ENCODE results near the gene TBC1D20. TPM values are rescaled to one million over a fixed set of nuclear protein-coding genes. Genes with fewer than 3 reads are reported as not detected.
A peak's percentile ranks its signal among the peaks of the same experiment; 100 is the strongest.

Gene TBC1D20
- total RNA-seq, 1 experiment from 2014 or later: 32.3 TPM

DNA sequence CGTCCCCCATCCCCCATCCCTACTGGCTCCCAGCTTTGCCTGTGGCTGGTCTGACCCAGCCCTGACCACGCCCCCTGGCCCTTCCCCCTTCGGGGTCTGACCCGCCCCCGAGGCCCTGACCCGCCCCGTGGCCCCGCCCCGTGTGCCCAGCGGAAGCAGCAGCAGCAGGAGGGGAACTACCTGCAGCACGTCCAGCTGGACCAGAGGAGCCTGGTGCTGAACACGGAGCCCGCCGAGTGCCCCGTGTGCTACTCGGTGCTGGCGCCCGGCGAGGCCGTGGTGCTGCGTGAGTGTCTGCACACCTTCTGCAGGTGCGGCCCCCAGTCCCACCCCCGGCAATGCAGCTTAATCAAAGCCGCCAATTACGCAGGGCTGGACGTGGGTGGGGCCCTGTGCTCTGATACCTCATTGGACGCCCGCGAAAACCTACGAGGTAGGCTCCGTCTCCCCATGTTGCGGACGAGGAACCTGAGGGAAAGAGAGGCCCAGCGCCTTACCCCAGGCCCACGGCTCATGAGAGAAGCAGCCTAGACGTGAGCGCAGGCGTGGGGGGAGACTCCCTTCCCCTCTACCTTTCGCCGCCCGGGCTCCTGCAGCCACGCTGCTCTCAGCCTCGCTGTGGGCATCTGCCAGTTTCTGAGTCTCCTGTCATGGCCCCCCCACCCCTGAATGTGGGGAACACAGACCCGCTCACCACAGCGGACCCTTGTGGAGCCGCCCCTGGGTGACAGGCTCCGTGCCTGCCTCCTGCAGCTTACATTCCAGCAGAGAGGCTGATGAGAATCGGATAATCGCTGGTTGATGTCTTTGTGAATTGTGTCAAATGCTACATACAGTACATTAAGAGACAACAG is 41.4 kb downstream of the TBC1D20 start:
- CTCF ChIA-PET: no interaction called here

DNA sequence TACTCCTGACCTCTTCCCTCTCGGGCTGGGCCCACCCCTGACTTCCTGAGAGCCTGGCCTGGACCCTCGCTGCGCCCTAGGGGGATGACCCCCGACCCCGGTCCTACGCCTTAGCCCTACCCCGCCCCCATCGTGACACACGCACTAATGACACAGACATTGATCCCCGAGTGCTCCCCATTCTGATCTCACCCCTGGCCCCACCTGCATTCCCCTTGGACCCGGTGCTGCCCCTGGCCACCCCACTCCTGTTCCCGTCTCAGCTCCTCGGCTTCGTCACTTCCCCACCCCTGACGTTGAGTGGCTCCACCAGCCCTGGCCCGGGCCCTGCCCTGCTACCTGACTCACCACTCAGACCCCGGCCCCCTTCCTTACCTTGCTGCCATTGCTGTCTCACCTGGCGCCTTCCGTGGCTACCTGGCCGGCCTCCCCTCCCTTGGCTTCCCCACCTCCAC is 42.1 kb downstream of the TBC1D20 start:
- ChIA-PET RAD21 (ENCODE audit: low non-redundant PET in 1 of 2, low total read pairs in 2 of 2, uncharacterized antibody in 2 of 2, unreplicated experiment in 2 of 2) (no interaction called here), CTCF (no interaction called here), POLR2A (no interaction called here)
- intact Hi-C loops (cut with micrococcal nuclease): no loop called here
- Histone ChIP-seq H3K79me2 (ENCODE audit: insufficient read depth, low read length) (no peaks in the 10 kb centered on the region), H3K4me3 (replicated peaks in 1 of 2; ENCODE audit: low read depth in 1 of 2, low read length in 2 of 2) (no peak overlapping the region), H3K27me3 (ENCODE audit: insufficient read depth, low read length) (no peaks in the 10 kb centered on the region), H3K4me1 (ENCODE audit: control insufficient read depth in 1 of 2, insufficient read depth in 2 of 2, low read length in 2 of 2) (peaks cover 13 to 36% of the 10 kb centered on the region in 2 experiments), H3K36me3 (ENCODE audit: control insufficient read depth in 1 of 2, insufficient read depth in 2 of 2, low read length in 2 of 2) (peaks cover 8 to 14% of the 10 kb centered on the region in 2 experiments; a peak in 2 of 4 replicates), H2AFZ (ENCODE audit: low read depth, low read length, poor library complexity, severe bottlenecking) (no peak overlapping the region), H3K27ac (ENCODE audit: low read depth, low read length) (peak overlapping the region; percentile 66; the same call in 1 of the 2 replicates), H3K4me2 (ENCODE audit: low read length) (peak overlapping the region; percentile 73), H3K9me3 (ENCODE audit: control insufficient read depth in 1 of 2, insufficient read depth in 1 of 2, low read depth in 1 of 2, low read length in 2 of 2) (no peaks in the 10 kb centered on the region), H3K9me2 (ENCODE audit: insufficient read depth) (no peaks in the 10 kb centered on the region), H3K9ac (ENCODE audit: low read length) (peak overlapping the region; percentile 60; the same call in 1 of the 2 replicates), H4K20me1 (ENCODE audit: insufficient read depth) (no peaks in the 10 kb centered on the region)
- ATAC-seq (peak; percentile 9), DNase-seq (ENCODE audit: low read depth, low spot score) (no peak)
- no TSS peak for BruUV-seq (replicated peaks)
- no peak for TF ChIP-seq RAD21 (IDR thresholded peaks at IDR 0.05; ENCODE audit: low read depth)
- TF ChIP-seq, protein P1, sequence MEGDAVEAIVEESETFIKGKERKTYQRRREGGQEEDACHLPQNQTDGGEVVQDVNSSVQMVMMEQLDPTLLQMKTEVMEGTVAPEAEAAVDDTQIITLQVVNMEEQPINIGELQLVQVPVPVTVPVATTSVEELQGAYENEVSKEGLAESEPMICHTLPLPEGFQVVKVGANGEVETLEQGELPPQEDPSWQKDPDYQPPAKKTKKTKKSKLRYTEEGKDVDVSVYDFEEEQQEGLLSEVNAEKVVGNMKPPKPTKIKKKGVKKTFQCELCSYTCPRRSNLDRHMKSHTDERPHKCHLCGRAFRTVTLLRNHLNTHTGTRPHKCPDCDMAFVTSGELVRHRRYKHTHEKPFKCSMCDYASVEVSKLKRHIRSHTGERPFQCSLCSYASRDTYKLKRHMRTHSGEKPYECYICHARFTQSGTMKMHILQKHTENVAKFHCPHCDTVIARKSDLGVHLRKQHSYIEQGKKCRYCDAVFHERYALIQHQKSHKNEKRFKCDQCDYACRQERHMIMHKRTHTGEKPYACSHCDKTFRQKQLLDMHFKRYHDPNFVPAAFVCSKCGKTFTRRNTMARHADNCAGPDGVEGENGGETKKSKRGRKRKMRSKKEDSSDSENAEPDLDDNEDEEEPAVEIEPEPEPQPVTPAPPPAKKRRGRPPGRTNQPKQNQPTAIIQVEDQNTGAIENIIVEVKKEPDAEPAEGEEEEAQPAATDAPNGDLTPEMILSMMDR (IDR thresholded peaks at IDR 0.05 in 2 of 3, conservative IDR thresholded peaks at IDR 0.05 in 1 of 3; ENCODE audit: borderline replicate concordance in 1 of 3, insufficient read depth in 1 of 3, low read depth in 2 of 3, low read length in 2 of 3): no peak
- TF ChIP-seq SRF (IDR thresholded peaks at IDR 0.05; ENCODE audit: low read depth): no peak
- no peak for TF ChIP-seq CEBPB (IDR thresholded peaks at IDR 0.05; ENCODE audit: low read depth)
- no peak for TF ChIP-seq ZNF274 (IDR thresholded peaks at IDR 0.05; ENCODE audit: low read depth, low read length)
- TF ChIP-seq, protein P2, sequence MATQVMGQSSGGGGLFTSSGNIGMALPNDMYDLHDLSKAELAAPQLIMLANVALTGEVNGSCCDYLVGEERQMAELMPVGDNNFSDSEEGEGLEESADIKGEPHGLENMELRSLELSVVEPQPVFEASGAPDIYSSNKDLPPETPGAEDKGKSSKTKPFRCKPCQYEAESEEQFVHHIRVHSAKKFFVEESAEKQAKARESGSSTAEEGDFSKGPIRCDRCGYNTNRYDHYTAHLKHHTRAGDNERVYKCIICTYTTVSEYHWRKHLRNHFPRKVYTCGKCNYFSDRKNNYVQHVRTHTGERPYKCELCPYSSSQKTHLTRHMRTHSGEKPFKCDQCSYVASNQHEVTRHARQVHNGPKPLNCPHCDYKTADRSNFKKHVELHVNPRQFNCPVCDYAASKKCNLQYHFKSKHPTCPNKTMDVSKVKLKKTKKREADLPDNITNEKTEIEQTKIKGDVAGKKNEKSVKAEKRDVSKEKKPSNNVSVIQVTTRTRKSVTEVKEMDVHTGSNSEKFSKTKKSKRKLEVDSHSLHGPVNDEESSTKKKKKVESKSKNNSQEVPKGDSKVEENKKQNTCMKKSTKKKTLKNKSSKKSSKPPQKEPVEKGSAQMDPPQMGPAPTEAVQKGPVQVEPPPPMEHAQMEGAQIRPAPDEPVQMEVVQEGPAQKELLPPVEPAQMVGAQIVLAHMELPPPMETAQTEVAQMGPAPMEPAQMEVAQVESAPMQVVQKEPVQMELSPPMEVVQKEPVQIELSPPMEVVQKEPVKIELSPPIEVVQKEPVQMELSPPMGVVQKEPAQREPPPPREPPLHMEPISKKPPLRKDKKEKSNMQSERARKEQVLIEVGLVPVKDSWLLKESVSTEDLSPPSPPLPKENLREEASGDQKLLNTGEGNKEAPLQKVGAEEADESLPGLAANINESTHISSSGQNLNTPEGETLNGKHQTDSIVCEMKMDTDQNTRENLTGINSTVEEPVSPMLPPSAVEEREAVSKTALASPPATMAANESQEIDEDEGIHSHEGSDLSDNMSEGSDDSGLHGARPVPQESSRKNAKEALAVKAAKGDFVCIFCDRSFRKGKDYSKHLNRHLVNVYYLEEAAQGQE (IDR thresholded peaks at IDR 0.05; ENCODE audit: low read depth): no peak
- TF ChIP-seq EZH2 (IDR thresholded peaks at IDR 0.05): no peak

More for the DNA sequence above, 41.4 kb downstream of the TBC1D20 start:
- peak; percentile 57 for ATAC-seq
- no peak for DNase-seq (ENCODE audit: low read depth, low spot score)
- no peak overlapping the region for H3K9ac ChIP-seq (ENCODE audit: low read length)
- ChIA-PET RAD21 (ENCODE audit: low non-redundant PET in 1 of 2, low total read pairs in 2 of 2, uncharacterized antibody in 2 of 2, unreplicated experiment in 2 of 2) (interaction anchor here in 1 of 2 experiments (0.7 kb wide), 1 partner anchor 47 kb away, joined by 3 read pairs; no protein-coding TSS in a partner anchor), POLR2A (interaction anchor here (0.6 kb wide), 1 partner anchor 148 kb away, joined by 3 read pairs; no protein-coding TSS in a partner anchor)
- peak; percentile 49 for TF ChIP-seq TCF7L2 (IDR thresholded peaks at IDR 0.05; ENCODE audit: borderline replicate concordance, extremely low read depth, insufficient read depth, insufficient read length)
- TF ChIP-seq JUND (IDR thresholded peaks at IDR 0.05): no peak
- peak; percentile 36 for TF ChIP-seq POLR2A (IDR thresholded peaks at IDR 0.05; ENCODE audit: borderline replicate concordance, extremely low read depth, insufficient read depth, insufficient read length)
- TF ChIP-seq ZNF274 (IDR thresholded peaks at IDR 0.05; ENCODE audit: low read depth, low read length): no peak
- H3K4me3 ChIP-seq (replicated peaks in 1 of 2; ENCODE audit: low read depth in 1 of 2, low read length in 2 of 2): no peak overlapping the region
- H3K4me2 ChIP-seq (ENCODE audit: low read length): no peak overlapping the region
- H3K9me2 ChIP-seq (ENCODE audit: insufficient read depth): no peaks in the 10 kb centered on the region
- no peaks in the 10 kb centered on the region for H3K9me3 ChIP-seq (ENCODE audit: control insufficient read depth in 1 of 2, insufficient read depth in 1 of 2, low read depth in 1 of 2, low read length in 2 of 2)
- no TSS peak for BruUV-seq (replicated peaks)
- no peaks in the 10 kb centered on the region for H3K27me3 ChIP-seq (ENCODE audit: insufficient read depth, low read length)
- peaks cover 6 to 17% of the 10 kb centered on the region in 2 experiments; a peak in 2 of 4 replicates for H3K36me3 ChIP-seq (ENCODE audit: control insufficient read depth in 1 of 2, insufficient read depth in 2 of 2, low read length in 2 of 2)
- no peaks in the 10 kb centered on the region for H3K79me2 ChIP-seq (ENCODE audit: insufficient read depth, low read length)
- H3K4me1 ChIP-seq (ENCODE audit: control insufficient read depth in 1 of 2, insufficient read depth in 2 of 2, low read length in 2 of 2): peaks cover 13 to 36% of the 10 kb centered on the region in 2 experiments
- no peak overlapping the region; the same call in 1 of the 2 replicates for H3K27ac ChIP-seq (ENCODE audit: low read depth, low read length)
- no peak overlapping the region for H2AFZ ChIP-seq (ENCODE audit: low read depth, low read length, poor library complexity, severe bottlenecking)
- intact Hi-C loops (cut with micrococcal nuclease): no loop called here
- no peaks in the 10 kb centered on the region for H4K20me1 ChIP-seq (ENCODE audit: insufficient read depth)
